Measurements from ENCODE around the gene PID1.
"Not testable (repeated sequence)": the region's sequence is repeated elsewhere in the genome, so short reads cannot be mapped to it uniquely, and the experiment has no call there.

PID1 gene

GRCh38 chr2:229104025-229104424 is 167.1 kb downstream of the PID1 start:
- no peak for DNase-seq

GRCh38 chr2:229101314-229101713 is 169.8 kb downstream of the PID1 start:
- DNase-seq = no peak

- DNase-seq = no peak
Observed at GRCh38 chr2:229099231-229099630, 171.9 kb downstream of the PID1 start.

- no peak for DNase-seq
Observed at GRCh38 chr2:229098801-229099200, 172.3 kb downstream of the PID1 start.

GRCh38 chr2:229096409-229097066 is 174.5 kb downstream of the PID1 start:
- no peak for DNase-seq

- DNase-seq = no peak
Observed at GRCh38 chr2:229095472-229095871, 175.6 kb downstream of the PID1 start.

- DNase-seq = no peak
Observed at GRCh38 chr2:229090225-229090624, 180.9 kb downstream of the PID1 start.

GRCh38 chr2:229089776-229090175 is 181.3 kb downstream of the PID1 start:
- DNase-seq = no peak

- no peak for DNase-seq
Observed at GRCh38 chr2:229088966-229089700, 182.0 kb downstream of the PID1 start.

- DNase-seq = no peak
Observed at GRCh38 chr2:229088517-229088913, 182.6 kb downstream of the PID1 start.

- DNase-seq = no peak
Observed at GRCh38 chr2:229087843-229088516, 183.1 kb downstream of the PID1 start.

GRCh38 chr2:229087267-229087666 is 183.8 kb downstream of the PID1 start:
- no peak for DNase-seq

- DNase-seq = no peak
Observed at GRCh38 chr2:229085439-229085838, 185.6 kb downstream of the PID1 start.

GRCh38 chr2:229084447-229084846 is 186.6 kb downstream of the PID1 start:
- DNase-seq = no peak

- DNase-seq = no peak
Observed at GRCh38 chr2:229083606-229084340, 187.3 kb downstream of the PID1 start.

- DNase-seq = no peak
Observed at GRCh38 chr2:229081411-229081810, 189.7 kb downstream of the PID1 start.

GRCh38 chr2:229080172-229080571 is 190.9 kb downstream of the PID1 start:
- no peak for DNase-seq

GRCh38 chr2:229076886-229077285 is 194.2 kb downstream of the PID1 start:
- not testable (repeated sequence) for DNase-seq

- no peak for DNase-seq
Observed at GRCh38 chr2:229073935-229074334, 197.2 kb downstream of the PID1 start.

- no peak for DNase-seq
Observed at GRCh38 chr2:229071292-229071976, 199.7 kb downstream of the PID1 start.

GRCh38 chr2:229066121-229066715 is 204.9 kb downstream of the PID1 start:
- DNase-seq = no peak

- no peak for DNase-seq
Observed at GRCh38 chr2:229064749-229065148, 206.3 kb downstream of the PID1 start.

All from right forelimb (tissue), 1 donor.